Thyroid gland (tissue), 4 donors: ENCODE measurements around the gene PXMP4. TPM values are rescaled to one million over a fixed set of nuclear protein-coding genes. Genes with fewer than 3 reads are reported as not detected.

Source experiments
- DNase-seq, 2 donors: peaks; one replicate each; pipeline ENCODE4 v3.0.0-alpha.2; 2019
- H3K27ac ChIP-seq, 3 donors: fragments of 200-600 bp; sonication (generic); 1 replicate in 2 of 3; 2 replicates in 1 of 3; pipeline ENCODE4 v1.5.1; 2016 to 2019; ENCODE audit warnings: mild to moderate bottlenecking in 1 of 3, moderate library complexity in 1 of 3
- H3K27me3 ChIP-seq: fragments of 200-600 bp; sonication (generic); one replicate; pipeline ENCODE4 v1.5.1; 2019
- H3K36me3 ChIP-seq, 2 donors: fragments of 200-600 bp; sonication (generic); one replicate each; pipeline ENCODE4 v1.5.1; 2016 to 2019
- H3K4me1 ChIP-seq, 2 donors: fragments of 200-600 bp; sonication (generic); one replicate each; pipeline ENCODE4 v1.5.1; 2017 to 2019
- H3K4me3 ChIP-seq, 3 donors: fragments of 200-600 bp; sonication (generic); replicated peaks in 1 of 3; 1 replicate in 2 of 3; 2 replicates in 1 of 3; pipeline ENCODE4 v1.5.1; 2016; ENCODE audit warnings: mild to moderate bottlenecking in 1 of 3
- H3K9me3 ChIP-seq: fragments of 200-600 bp; sonication (generic); one replicate; pipeline ENCODE4 v1.5.1; 2017
- CTCF ChIP-seq, 6 experiments: fragments of 200-600 bp in 3 of 6; fragments of 450-650 bp in 3 of 6; sonication (generic) in 3 of 6; IDR thresholded peaks; one replicate each; pipeline ENCODE4 v1.5.1; 2016 to 2019; ENCODE audit warnings: antibody characterized with exemption in 6 of 6, mild to moderate bottlenecking in 2 of 6, inconsistent platforms in 1 of 6, moderate library complexity in 1 of 6
- POLR2A ChIP-seq, 2 donors: fragments of 450-650 bp; IDR thresholded peaks; one replicate each; pipeline ENCODE4 v1.6.1; 2017; ENCODE audit warnings: antibody characterized with exemption in 2 of 2, mild to moderate bottlenecking in 2 of 2, moderate library complexity in 1 of 2
- WGBS, 2 donors: methylation state at CpG; one replicate each; pipeline ENCODE4 v1.1.5; 2017; 5-methylcytosine and 5-hydroxymethylcytosine counted together
- intact Hi-C: fragments of 100-400 bp; cut with DNase I; formaldehyde crosslinking; loops from one replicate; pipeline ENCODE4 v1.15.1; 2023
- total RNA-seq, 4 donors: library from RNA; depleted of rRNA; stranded (reverse); fragments of >200 nt; gene quantifications; one replicate each; pipeline ENCODE4 v1.2.3, GENCODE V29; 2016

Gene PXMP4
- total RNA-seq, 4 donors from 2014 or later, result 17.7 to 31.2 (median 22.0) TPM

- Histone ChIP-seq H3K4me3 (no peak overlapping the region), H3K9me3 (no peaks in the 10 kb centered on the region), H3K36me3 (peaks cover 0 to 15% of the 10 kb centered on the region in 2 donors), H3K27me3 (no peaks in the 10 kb centered on the region), H3K4me1 (peaks cover 0 to 5% of the 10 kb centered on the region in 2 donors), H3K27ac (no peak overlapping the region)
- WGBS, 2 donors, result 82 to 90% methylated on average over 16 of the region's 16 CpGs
- TF ChIP-seq POLR2A (IDR thresholded peaks at IDR 0.05) (no peak), CTCF (IDR thresholded peaks at IDR 0.05) (no peak)
- DNase-seq, result no peak
- intact Hi-C loops, result no loop called here
These were observed 10.1 kb downstream of the PXMP4 start for GRCh38 chr20:33709905-33710541.

- H3K9me3 ChIP-seq, result no peaks in the 10 kb centered on the region
- H3K4me1 ChIP-seq, result peaks cover 0 to 5% of the 10 kb centered on the region in 2 donors
- no peak for DNase-seq
- H3K27ac ChIP-seq, result peak overlapping the region in 1 of 3 donors; percentile 10
- no peak overlapping the region for H3K4me3 ChIP-seq
- TF ChIP-seq CTCF (IDR thresholded peaks at IDR 0.05) (no peak), POLR2A (IDR thresholded peaks at IDR 0.05) (no peak)
- intact Hi-C loops, result no loop called here
- peaks cover 0 to 15% of the 10 kb centered on the region in 2 donors for H3K36me3 ChIP-seq
- no peaks in the 10 kb centered on the region for H3K27me3 ChIP-seq
- 82 to 97% methylated on average over 2 of the region's 2 CpGs for WGBS, 2 donors
These were observed 10.7 kb downstream of the PXMP4 start for GRCh38 chr20:33709398-33709797.

GRCh38 chr20:33707668-33708067 lies 12.4 kb downstream of the PXMP4 start:
- peaks cover 0 to 9% of the 10 kb centered on the region in 2 donors for H3K36me3 ChIP-seq

GRCh38 chr20:33704197-33704924 lies 15.7 kb downstream of the PXMP4 start:
- no peak for TF ChIP-seq POLR2A (IDR thresholded peaks at IDR 0.05)
- TF ChIP-seq CTCF (IDR thresholded peaks at IDR 0.05), result no peak
- no peak overlapping the region for H3K27ac ChIP-seq
- 93 to 97% methylated on average over 11 of the region's 11 CpGs for WGBS, 2 donors
- peaks cover 0 to 14% of the 10 kb centered on the region in 2 donors for H3K4me1 ChIP-seq
- no peaks in the 10 kb centered on the region for H3K9me3 ChIP-seq
- intact Hi-C loops, result no loop called here
- no peak overlapping the region for H3K4me3 ChIP-seq
- H3K36me3 ChIP-seq, result peaks cover 0 to 5% of the 10 kb centered on the region in 2 donors
- DNase-seq, result no peak
- H3K27me3 ChIP-seq, result no peaks in the 10 kb centered on the region

More at GRCh38 chr20:33707668-33708067, 12.4 kb downstream of the PXMP4 start:
- Histone ChIP-seq H3K4me1 (peaks cover 0 to 10% of the 10 kb centered on the region in 2 donors), H3K4me3 (no peak overlapping the region), H3K27ac (no peak overlapping the region), H3K27me3 (no peaks in the 10 kb centered on the region), H3K9me3 (no peaks in the 10 kb centered on the region)
- no peak for DNase-seq
- intact Hi-C loops, result no loop called here
- TF ChIP-seq POLR2A (IDR thresholded peaks at IDR 0.05) (no peak), CTCF (IDR thresholded peaks at IDR 0.05) (no peak)
- WGBS, 2 donors, result 84 to 89% methylated on average over 11 of the region's 11 CpGs
